SH-SY5Y (cell line): Measurements from ENCODE around the gene HBA2.

Source experiments
- GATA2 ChIP-seq: IDR thresholded peaks from 2 replicates; pipeline ENCODE4 v1.6.1; 2011; ENCODE audit warnings: mild to moderate bottlenecking, low read depth, low read length
- GATA3 ChIP-seq: IDR thresholded peaks from 2 replicates; pipeline ENCODE4 v1.6.1; 2011; ENCODE audit warnings: low read depth, mild to moderate bottlenecking, low read length, moderate library complexity

DNA sequence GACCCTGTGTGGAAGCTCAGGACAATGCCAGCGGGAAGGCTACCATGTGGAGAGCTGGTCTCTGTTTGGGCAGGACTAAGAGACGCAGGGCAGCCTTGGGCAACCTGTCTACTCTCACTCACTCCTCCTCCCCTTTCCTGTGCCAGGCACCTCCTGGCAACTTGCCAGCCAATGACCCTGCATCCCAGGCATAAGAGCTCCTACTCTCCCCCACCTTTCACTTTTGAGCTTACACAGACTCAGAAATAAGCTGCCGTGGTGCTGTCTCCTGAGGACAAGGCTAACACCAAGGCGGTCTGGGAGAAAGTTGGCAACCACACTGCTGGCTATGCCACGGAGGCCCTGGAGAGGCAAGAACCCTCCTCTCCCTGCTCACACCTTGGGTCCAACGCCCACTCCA lies 4.3 kb upstream of the HBA2 start:
- TF ChIP-seq GATA2 (no peak), GATA3 (no peak)
